ENCODE data around the gene UCKL1.

UCKL1 gene

GRCh38 chr20:63917811-63918210 is 38.4 kb downstream of the UCKL1 start:
- no peak for DNase-seq

- peak; percentile 58 for DNase-seq
Measured at GRCh38 chr20:63916371-63916939, 39.8 kb downstream of the UCKL1 start.

GRCh38 chr20:63915471-63915870 is 40.7 kb downstream of the UCKL1 start:
- no peak for DNase-seq

- DNase-seq, result no peak
Measured at GRCh38 chr20:63913768-63914167, 42.4 kb downstream of the UCKL1 start.

GRCh38 chr20:63911176-63911575 is 45.0 kb downstream of the UCKL1 start:
- DNase-seq, result no peak

GRCh38 chr20:63908008-63908682 is 48.1 kb downstream of the UCKL1 start:
- DNase-seq, result no peak

GRCh38 chr20:63903796-63904561 is 52.2 kb downstream of the UCKL1 start:
- no peak for DNase-seq

GRCh38 chr20:63900413-63900812 is 55.8 kb downstream of the UCKL1 start:
- DNase-seq, result peak; percentile 16

GRCh38 chr20:63898882-63899558 is 57.2 kb downstream of the UCKL1 start:
- DNase-seq, result peak; percentile 12

- no peak for DNase-seq
Measured at GRCh38 chr20:63897978-63898561, 58.1 kb downstream of the UCKL1 start.

- DNase-seq, result peak; percentile 74
Measured at GRCh38 chr20:63896264-63897105, 59.7 kb downstream of the UCKL1 start.

- peak; percentile 65 for DNase-seq
Measured at GRCh38 chr20:63895952-63896263, 60.3 kb downstream of the UCKL1 start.

GRCh38 chr20:63895202-63895951 is 60.8 kb downstream of the UCKL1 start:
- no peak for DNase-seq

- DNase-seq, result peak; percentile 96
Measured at GRCh38 chr20:63894358-63895201, 61.6 kb downstream of the UCKL1 start, which contains the start of gene DNAJC5. TSS of gene DNAJC5 (plus strand) at chr20:63895126. CDS start at chr20:63928346, 33,220 bp downstream.

- no peak for DNase-seq
Measured at GRCh38 chr20:63893999-63894357, 62.2 kb downstream of the UCKL1 start.

GRCh38 chr20:63892402-63892801 is 63.8 kb downstream of the UCKL1 start:
- no peak for DNase-seq

GRCh38 chr20:63891061-63892002 is 64.9 kb downstream of the UCKL1 start:
- DNase-seq, result no peak

- no peak for DNase-seq
Measured at GRCh38 chr20:63890616-63891015, 65.6 kb downstream of the UCKL1 start.

GRCh38 chr20:63890201-63890576 is 66.0 kb downstream of the UCKL1 start:
- no peak for DNase-seq
